Neuron (in vitro differentiated cells): ENCODE data around the gene KLRD1.
"Not testable (repeated sequence)": the region's sequence is repeated elsewhere in the genome, so short reads cannot be mapped to it uniquely, and the experiment has no call there.

Experiments
- H2AFZ ChIP-seq: one replicate; pipeline ENCODE4 v1.6.1; 2013; ENCODE audit warnings: low read depth, mild to moderate bottlenecking, inconsistent platforms, low read length, moderate library complexity
- H3K27me3 ChIP-seq: one replicate; pipeline ENCODE4 v1.6.1; 2013; ENCODE audit warnings: low read length; ENCODE audit not compliant: insufficient read depth
- H3K36me3 ChIP-seq: one replicate; pipeline ENCODE4 v1.6.1; 2013; ENCODE audit warnings: low read length; ENCODE audit not compliant: insufficient read depth
- H3K4me1 ChIP-seq: one replicate; pipeline ENCODE4 v1.6.1; 2013; ENCODE audit warnings: low read length; ENCODE audit not compliant: insufficient read depth
- H3K4me3 ChIP-seq: 2 replicates; pipeline ENCODE4 v1.5.1; 2013; ENCODE audit warnings: mild to moderate bottlenecking, low read length, moderate library complexity
- H3K9me3 ChIP-seq: one replicate; pipeline ENCODE4 v1.6.1; 2013; ENCODE audit warnings: low read length

Gene KLRD1

GRCh38 chr12:10365696-10366405 is 58.2 kb downstream of the KLRD1 start:
- Histone ChIP-seq H2AFZ (peak overlapping the region; percentile 97), H3K27me3 (no peaks in the 10 kb centered on the region), H3K36me3 (no peaks in the 10 kb centered on the region), H3K4me3 (peak overlapping the region; percentile 83), H3K9me3 (no peaks in the 10 kb centered on the region), H3K4me1 (peaks cover 19% of the 10 kb centered on the region)

GRCh38 chr12:10366875-10367274 is 59.2 kb downstream of the KLRD1 start:
- Histone ChIP-seq H3K4me1 (peaks cover 14% of the 10 kb centered on the region), H3K27me3 (no peaks in the 10 kb centered on the region)

GRCh38 chr12:10367714-10368113 is 60.0 kb downstream of the KLRD1 start:
- not testable (repeated sequence) for H3K4me3 ChIP-seq, H3K36me3 ChIP-seq, H3K9me3 ChIP-seq, H3K27me3 ChIP-seq, H2AFZ ChIP-seq
- H3K4me1 ChIP-seq = peaks cover 14% of the 10 kb centered on the region

More at GRCh38 chr12:10366875-10367274, 59.2 kb downstream of the KLRD1 start:
- Histone ChIP-seq H3K4me3 (no peak overlapping the region), H3K9me3 (no peaks in the 10 kb centered on the region), H2AFZ (no peak overlapping the region), H3K36me3 (no peaks in the 10 kb centered on the region)

DNA sequence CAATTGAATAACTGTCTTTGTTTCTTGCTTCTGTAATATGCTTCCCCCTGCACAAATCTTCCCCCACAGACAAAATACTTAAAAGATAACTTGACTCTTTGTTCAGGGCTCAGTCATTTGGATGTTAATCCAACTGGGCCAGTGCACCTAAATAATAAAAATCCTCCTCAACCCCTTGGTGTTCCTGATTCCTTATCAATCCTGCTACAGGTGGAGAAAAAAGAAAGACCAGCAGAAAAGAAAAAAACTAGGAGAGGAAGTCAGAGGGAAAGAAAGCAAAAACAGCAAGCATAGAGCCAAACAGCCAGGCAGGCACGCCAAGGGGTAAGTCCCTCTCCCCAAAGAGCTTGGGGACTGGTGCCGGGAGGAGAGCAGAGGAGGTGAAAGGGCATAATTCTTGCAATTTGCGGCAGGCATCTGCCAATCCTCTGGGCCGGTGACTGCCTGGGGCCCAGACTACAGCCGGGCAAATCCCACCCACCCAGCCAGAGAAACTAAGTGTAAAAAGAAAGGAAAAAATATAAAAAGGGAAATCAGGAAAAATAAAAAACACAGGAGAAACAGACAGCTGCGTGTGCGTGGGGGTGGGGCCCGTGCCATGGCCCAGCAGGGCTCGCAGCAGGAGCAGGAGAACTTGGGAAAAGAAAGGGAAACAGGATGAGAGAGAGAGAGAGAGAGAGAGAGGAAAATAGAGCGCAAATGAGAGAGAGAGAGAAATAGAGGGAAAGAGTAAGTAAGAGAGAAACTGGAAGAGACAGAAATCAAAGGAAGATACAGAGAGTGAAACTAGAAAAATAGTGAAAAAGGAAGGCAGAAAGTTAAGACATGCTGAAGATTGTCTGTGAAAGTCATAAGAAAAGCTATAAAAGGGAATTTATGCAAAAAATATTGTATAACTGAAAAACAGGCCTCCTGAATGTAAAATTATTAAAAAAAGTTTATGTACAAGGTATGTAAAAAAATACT is 60.8 kb downstream of the KLRD1 start:
- H3K27me3 ChIP-seq = no peaks in the 10 kb centered on the region
- no peaks in the 10 kb centered on the region for H3K36me3 ChIP-seq
- H3K4me3 ChIP-seq = no peak overlapping the region
- peaks cover 14% of the 10 kb centered on the region for H3K4me1 ChIP-seq
- no peak overlapping the region for H2AFZ ChIP-seq
- H3K9me3 ChIP-seq = no peaks in the 10 kb centered on the region

GRCh38 chr12:10369557-10370415 is 62.1 kb downstream of the KLRD1 start:
- H2AFZ ChIP-seq = no peak overlapping the region
- H3K36me3 ChIP-seq = no peaks in the 10 kb centered on the region
- H3K27me3 ChIP-seq = no peaks in the 10 kb centered on the region
- peaks cover 11% of the 10 kb centered on the region for H3K4me1 ChIP-seq
- no peak overlapping the region for H3K4me3 ChIP-seq
- no peaks in the 10 kb centered on the region for H3K9me3 ChIP-seq

DNA sequence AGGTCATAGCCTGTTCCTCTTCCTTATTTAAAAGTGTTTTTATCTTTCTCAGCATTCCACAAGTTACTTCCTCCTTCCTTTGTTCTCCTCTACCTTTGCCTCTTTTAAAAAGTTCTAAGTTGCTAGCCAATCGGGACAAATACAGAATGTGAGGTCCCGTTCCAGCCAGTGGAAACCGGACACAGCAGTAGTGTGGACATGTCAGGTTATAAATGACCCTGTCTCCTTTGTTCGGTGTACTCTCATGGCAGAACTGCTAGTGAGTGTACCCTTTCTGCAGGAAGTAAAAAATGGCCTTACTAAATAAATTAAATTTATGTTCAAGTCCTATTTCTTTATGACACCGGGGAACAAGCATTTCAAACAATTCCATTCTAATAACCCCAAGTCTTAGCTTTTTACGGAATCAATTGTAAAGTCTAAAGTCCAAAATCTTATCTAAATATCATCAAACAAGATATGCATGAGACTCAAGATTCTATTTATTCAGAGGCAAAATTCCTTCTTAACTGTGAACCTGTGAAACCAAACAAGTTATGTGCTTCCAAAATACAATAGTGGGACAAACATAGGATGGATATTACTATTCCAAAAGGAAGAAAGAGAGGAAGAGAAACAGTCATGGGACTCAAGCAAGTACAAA is 64.3 kb downstream of the KLRD1 start:
- not testable (repeated sequence) for H2AFZ ChIP-seq, H3K27me3 ChIP-seq, H3K36me3 ChIP-seq, H3K4me1 ChIP-seq, H3K4me3 ChIP-seq, H3K9me3 ChIP-seq

DNA sequence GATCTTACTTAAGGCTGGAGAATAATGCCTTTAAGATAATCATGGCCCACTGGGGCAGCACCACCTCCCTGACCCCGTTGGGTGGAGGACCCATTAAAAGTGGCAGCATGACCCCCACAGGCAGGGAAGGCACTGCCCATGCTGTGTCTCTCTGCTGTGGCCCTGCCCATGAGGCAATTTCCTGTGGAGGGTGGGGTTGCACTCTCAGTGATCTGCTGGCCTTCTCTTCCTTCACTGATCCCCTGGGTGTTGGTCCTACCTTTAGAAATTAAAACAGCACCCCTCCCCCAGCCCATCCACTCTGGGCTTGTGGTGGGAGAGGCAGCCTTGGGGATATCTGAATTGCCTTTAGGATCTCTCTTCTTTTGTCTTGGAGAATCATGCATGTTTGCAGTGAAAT is 64.9 kb downstream of the KLRD1 start:
- no peak overlapping the region for H2AFZ ChIP-seq
- H3K9me3 ChIP-seq = no peaks in the 10 kb centered on the region
- no peaks in the 10 kb centered on the region for H3K27me3 ChIP-seq
- H3K4me1 ChIP-seq = peaks cover 1% of the 10 kb centered on the region
- no peak overlapping the region for H3K4me3 ChIP-seq
- H3K36me3 ChIP-seq = no peaks in the 10 kb centered on the region

DNA sequence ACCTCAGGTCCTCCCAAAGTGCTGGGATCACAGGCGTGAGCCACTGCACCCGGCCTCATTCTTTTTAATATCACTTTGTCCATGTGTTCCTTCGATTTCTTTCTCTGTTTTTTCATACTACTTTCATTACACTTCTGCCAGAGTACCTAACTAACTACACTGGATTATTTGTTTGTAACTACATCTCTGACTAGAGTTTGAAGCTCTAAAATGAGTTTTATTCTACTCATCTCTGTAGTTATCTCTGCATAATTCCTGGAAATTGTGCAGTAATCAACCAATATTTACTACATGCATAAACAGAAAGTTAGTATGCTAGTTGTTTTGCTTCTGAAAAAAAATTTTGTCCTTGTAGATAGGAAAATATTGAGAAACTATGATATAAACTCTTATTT is 67.0 kb downstream of the KLRD1 start:
- H3K4me3 ChIP-seq = no peak overlapping the region
- H3K4me1 ChIP-seq = no peaks in the 10 kb centered on the region
- no peak overlapping the region for H2AFZ ChIP-seq
- no peaks in the 10 kb centered on the region for H3K27me3 ChIP-seq
- H3K9me3 ChIP-seq = no peaks in the 10 kb centered on the region
- H3K36me3 ChIP-seq = no peaks in the 10 kb centered on the region

DNA sequence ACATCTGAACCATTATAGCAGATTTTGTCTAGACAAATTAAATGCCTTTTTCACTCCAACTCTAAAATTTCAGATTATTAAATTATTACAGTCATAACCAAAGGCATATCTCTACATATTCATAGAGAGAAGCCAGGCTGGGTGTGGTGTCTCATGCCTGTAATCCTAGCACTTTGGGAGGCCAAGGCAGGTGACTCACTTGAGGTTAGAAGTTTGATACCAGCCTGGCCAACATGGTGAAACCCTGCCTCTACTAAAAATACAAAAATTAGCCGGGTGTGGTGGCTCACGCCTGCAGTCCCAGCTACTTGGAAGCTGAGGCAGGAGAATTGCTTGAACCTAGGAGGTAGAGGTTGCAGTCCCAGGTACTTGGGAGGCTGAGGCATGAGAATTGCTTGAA is 71.1 kb downstream of the KLRD1 start:
- H3K36me3 ChIP-seq, H3K9me3 ChIP-seq, H3K27me3 ChIP-seq: not testable (repeated sequence)

More for the DNA sequence above, 71.1 kb downstream of the KLRD1 start:
- H3K4me1 ChIP-seq, H2AFZ ChIP-seq, H3K4me3 ChIP-seq: not testable (repeated sequence)
